Stimulated activated naive B cell treated with anti-CD40 and anti-IgM and Interleukin-4, amounts not matched to agents 10 μg/mL and 1 μg/mL and 100 μg/mL, for 72 hours (primary cell): Measurements from ENCODE around the gene ENHO.
A peak's percentile ranks its signal among the peaks of the same experiment; 100 is the strongest.
"Not testable (repeated sequence)": the region's sequence is repeated elsewhere in the genome, so short reads cannot be mapped to it uniquely, and the experiment has no call there.

Experiments
- ATAC-seq, 2 donors: fragments of 150-1000 bp; cut with Tn5 transposase; replicated peaks; 2 replicates each; pipeline ENCODE4 v1.10.0; 2021; ENCODE audit warnings: moderate library complexity in 1 of 2
- DNase-seq: peaks from one replicate; pipeline ENCODE4 v3.0.0; 2021
- H3K27ac Mint-ChIP-seq: one replicate; pipeline ENCODE4 v1.8.0; 2022; ENCODE audit warnings: mild to moderate bottlenecking, mixed read lengths
- H3K27me3 Mint-ChIP-seq, 2 donors: one replicate each; pipeline ENCODE4 v1.8.0; 2022; ENCODE audit warnings: mixed read lengths in 2 of 2
- H3K36me3 Mint-ChIP-seq, 2 donors: one replicate each; pipeline ENCODE4 v1.8.0; 2022; ENCODE audit warnings: mixed read lengths in 2 of 2, mild to moderate bottlenecking in 1 of 2
- H3K4me1 Mint-ChIP-seq, 2 donors: one replicate each; pipeline ENCODE4 v1.8.0; 2022; ENCODE audit warnings: mixed read lengths in 2 of 2, mild to moderate bottlenecking in 1 of 2
- H3K4me3 Mint-ChIP-seq, 2 donors: one replicate each; pipeline ENCODE4 v1.8.0; 2022; ENCODE audit warnings: mild to moderate bottlenecking in 2 of 2, mixed read lengths in 2 of 2, moderate library complexity in 1 of 2
- H3K9me3 Mint-ChIP-seq, 2 donors: one replicate each; pipeline ENCODE4 v1.8.0; 2022; ENCODE audit warnings: mixed read lengths in 2 of 2, mild to moderate bottlenecking in 1 of 2

The ENHO gene

DNA sequence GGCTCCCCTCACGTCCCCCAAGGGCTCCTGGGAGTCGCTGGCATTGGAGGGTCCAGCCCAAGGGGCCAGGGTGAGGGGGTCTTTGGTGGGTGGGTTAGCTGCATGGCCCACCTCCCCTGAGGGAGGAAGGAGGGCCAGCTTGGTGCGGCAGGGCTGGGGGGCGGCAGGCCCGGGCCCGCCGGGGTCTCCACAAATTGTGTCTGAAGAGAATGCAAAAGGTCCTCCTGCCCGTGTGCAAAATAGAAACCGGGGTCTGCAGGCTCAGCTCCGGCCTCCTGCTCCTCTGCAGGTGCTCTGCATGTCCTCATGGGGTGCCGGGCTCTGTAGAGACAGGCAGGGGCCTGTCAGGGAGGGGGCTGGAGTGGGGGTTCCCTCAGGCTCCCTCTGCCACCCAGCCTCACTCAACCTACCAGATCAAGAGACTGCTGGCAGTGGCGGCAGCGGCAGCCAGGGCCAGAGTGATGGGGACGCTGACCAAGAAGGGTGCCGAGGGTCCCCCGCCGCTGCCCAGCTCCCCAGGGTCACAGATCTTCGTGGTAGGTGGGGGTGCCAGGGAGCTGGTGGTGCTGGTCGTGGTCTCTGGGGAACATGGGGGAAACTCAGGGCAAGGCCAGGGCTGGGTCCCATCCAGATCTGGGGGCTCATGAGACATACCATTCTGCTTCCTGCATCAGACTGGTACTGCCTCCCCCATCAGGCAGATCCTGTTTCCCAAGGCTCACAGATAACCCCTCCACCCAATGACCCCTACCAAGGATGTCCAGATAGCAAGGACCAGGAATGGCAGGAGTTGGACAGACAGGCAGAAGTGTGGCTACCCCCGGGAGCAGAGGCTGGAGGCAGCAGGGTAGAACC is 29.2 kb upstream of the ENHO start:
- Mint-ChIP-seq H3K4me3 (no peak overlapping the region), H3K9me3 (no peaks in the 10 kb centered on the region), H3K27me3 (peaks cover 45 to 68% of the 10 kb centered on the region in 2 donors), H3K27ac (no peak overlapping the region), H3K36me3 (no peaks in the 10 kb centered on the region), H3K4me1 (peaks cover 2 to 6% of the 10 kb centered on the region in 2 donors)
- DNase-seq, result no peak
- ATAC-seq, result no peak

DNA sequence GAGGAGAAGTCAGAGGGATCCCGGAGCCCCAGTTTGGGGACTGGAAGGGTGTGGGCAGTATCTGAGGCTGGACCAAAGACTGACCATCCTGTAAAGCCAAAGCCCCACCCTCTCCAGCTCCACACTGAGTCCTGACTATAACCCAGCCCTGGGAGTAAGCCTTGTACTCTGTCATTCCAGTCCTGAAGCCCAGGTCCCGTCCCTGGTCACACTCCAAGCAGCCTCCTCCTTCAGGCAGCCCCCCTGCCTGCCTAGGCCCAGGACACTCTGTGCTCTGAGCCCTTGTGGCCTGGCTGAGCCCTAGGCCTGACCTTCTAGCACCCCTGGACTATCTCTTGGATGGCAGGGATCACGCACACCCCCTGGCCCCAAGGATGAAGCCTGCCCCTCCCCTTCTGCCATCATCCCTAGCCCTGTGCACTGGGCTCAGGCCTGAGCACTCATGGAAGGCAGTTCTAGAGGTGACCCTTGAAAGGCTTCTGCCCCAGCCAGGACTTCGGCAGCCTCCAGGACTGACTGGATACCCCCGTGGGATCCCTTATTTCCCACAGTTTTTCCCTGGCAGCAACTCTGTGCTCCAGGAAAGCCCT is 28.0 kb upstream of the ENHO start:
- DNase-seq (no peak), ATAC-seq (no peak)
- H3K4me1 Mint-ChIP-seq, result peaks cover 2 to 6% of the 10 kb centered on the region in 2 donors
- H3K36me3 Mint-ChIP-seq, result no peaks in the 10 kb centered on the region
- H3K4me3 Mint-ChIP-seq, result no peak overlapping the region
- H3K27ac Mint-ChIP-seq, result no peak overlapping the region
- no peaks in the 10 kb centered on the region for H3K9me3 Mint-ChIP-seq
- peaks cover 44 to 69% of the 10 kb centered on the region in 2 donors for H3K27me3 Mint-ChIP-seq

DNA sequence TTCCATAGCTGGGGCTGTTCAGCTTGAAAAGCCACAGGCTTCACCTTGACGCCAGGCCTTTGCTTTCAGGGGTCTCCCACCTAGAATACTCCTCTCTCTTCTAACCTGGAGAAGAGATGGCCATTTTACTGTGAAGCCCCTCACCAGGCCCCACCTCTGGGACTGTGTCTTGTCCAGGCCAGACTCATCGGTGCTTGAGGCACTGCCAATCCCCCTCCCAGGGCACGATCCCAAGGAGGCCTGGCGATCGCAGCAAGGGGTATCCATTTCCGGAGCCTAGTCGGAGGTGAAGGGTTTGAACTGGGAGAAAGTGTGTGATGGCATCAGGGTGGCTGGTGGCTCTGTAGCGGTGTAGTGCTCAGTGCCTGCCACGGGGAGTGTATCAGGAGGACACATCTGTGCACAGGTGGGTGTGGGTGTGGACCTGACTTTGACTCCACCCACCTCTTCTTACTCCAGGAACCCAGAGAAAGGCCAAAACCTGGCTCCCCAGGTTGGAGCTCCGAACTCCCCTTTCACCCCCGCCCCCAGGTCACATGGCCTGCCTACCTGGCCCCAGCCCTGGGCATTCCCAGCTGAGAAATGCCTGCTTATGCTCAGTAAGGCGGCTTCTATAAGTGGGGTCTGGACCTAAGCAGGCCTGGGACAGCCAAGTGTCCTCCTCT is 27.4 kb upstream of the ENHO start:
- Mint-ChIP-seq H3K4me3 (no peak overlapping the region), H3K9me3 (no peaks in the 10 kb centered on the region), H3K36me3 (no peaks in the 10 kb centered on the region), H3K4me1 (peaks cover 2 to 6% of the 10 kb centered on the region in 2 donors), H3K27ac (no peak overlapping the region), H3K27me3 (peaks cover 44 to 71% of the 10 kb centered on the region in 2 donors)
- no peak for ATAC-seq
- DNase-seq, result no peak

DNA sequence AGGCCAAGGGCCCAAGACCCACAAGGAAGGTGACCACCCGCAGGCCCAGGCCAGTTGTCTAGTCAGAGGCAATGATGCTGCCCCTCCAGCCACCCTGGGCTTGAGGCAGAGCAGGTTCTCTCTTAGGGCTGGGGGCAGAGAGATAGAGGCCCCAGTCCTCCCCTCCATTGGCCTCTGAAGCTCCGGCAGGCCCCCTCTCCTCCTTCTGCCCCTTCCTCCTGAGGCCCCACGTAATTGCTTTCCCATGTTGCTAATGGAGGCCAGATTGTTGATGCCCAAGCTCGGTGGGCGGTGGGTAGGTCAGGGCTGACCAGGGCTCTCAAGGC is 26.6 kb upstream of the ENHO start:
- Mint-ChIP-seq H3K4me3 (no peak overlapping the region), H3K36me3 (no peaks in the 10 kb centered on the region), H3K4me1 (peaks cover 0 to under 1% of the 10 kb centered on the region in 2 donors)

DNA sequence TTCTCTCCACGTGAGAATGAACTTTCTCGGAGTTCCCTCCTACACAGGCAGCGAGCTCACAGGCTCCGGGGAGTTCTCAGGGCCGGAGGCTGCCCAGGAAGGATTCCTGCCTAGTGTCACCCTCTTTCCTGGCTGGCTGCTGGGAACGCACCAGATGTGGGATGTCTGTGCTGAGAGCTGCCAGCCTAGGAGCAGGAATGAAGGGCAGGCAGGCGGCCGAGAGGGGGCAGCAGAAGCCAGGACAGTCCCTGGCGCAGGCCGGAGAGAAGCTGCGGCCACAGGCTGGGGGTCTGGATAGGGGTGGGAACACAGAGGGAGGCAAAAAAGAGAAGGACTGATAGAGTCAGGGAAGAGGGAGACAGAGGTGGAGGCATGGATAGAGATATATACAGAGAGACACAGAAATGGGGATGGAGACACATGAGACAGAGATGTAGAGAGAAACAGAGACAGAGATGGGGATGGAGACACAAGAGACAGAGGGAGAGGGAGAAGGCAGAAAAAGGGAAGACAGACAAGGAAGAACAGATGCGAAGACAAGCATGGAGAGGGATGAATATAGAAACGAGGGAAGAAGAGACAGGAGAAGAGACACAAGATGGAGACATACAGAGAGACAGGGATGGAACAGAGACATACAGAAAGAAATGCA is 25.3 kb upstream of the ENHO start:
- peaks cover 38 to 66% of the 10 kb centered on the region in 2 donors for H3K27me3 Mint-ChIP-seq
- no peak overlapping the region for H3K4me3 Mint-ChIP-seq
- ATAC-seq (peak; percentile 62 to 67), DNase-seq (peak; percentile 17)
- H3K9me3 Mint-ChIP-seq, result no peaks in the 10 kb centered on the region
- H3K36me3 Mint-ChIP-seq, result no peaks in the 10 kb centered on the region
- no peak overlapping the region for H3K27ac Mint-ChIP-seq
- H3K4me1 Mint-ChIP-seq, result no peaks in the 10 kb centered on the region

More for the DNA sequence above, 26.6 kb upstream of the ENHO start:
- DNase-seq, result no peak
- Mint-ChIP-seq H3K9me3 (no peaks in the 10 kb centered on the region), H3K27ac (no peak overlapping the region), H3K27me3 (peaks cover 42 to 71% of the 10 kb centered on the region in 2 donors)
- no peak for ATAC-seq

DNA sequence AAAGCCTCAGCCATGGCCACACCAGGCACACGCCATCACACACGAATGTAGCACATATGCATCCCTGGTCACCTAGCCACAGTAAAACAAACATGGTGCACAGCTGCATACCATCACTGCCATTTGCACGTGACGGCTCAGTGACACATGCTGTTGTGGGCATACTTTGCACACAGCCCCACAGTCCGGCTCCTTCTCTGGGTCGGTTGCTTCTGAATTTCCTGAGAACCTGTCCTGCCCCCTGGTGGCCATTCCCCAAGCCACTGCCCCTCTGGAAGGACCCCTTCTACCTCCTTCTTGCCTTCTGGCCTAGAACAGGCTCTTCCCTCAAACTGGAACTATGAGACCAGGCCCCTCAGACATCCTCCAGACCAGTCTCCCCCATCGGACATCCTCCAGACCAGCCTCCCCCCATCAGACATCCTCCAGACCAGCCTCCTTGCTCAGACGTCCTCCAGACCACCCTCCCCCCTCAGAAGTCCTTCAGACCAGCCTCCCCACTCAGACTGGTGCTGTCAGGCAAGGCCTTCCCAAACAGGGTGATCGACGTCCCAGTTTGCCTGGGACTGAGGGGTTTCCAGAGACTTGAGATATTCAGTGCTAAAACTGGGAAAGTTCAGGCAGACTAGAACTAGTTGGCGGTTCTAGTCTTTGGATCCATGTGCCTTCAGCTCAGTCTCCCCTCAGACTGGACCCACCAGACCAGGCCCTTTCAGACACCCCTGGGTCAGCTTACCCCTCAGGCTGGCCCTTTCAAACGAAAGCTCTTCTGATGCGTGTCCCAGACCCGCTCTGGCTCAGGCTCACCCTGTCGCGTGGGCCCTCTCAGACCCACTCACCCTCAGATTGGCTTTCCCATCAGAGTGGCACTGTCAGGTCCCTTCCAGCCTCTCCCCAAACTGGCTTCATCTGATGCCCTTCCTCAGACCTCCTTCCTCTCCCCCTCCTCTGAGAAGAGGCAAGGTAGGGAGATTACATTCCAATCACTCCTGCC is 24.3 kb upstream of the ENHO start:
- H3K4me3 Mint-ChIP-seq, result no peak overlapping the region
- peak; percentile 36 for DNase-seq
- no peaks in the 10 kb centered on the region for H3K9me3 Mint-ChIP-seq
- no peaks in the 10 kb centered on the region for H3K4me1 Mint-ChIP-seq
- peaks cover 35 to 64% of the 10 kb centered on the region in 2 donors for H3K27me3 Mint-ChIP-seq
- peak; percentile 72 to 90 for ATAC-seq
- H3K27ac Mint-ChIP-seq, result no peak overlapping the region
- no peaks in the 10 kb centered on the region for H3K36me3 Mint-ChIP-seq

DNA sequence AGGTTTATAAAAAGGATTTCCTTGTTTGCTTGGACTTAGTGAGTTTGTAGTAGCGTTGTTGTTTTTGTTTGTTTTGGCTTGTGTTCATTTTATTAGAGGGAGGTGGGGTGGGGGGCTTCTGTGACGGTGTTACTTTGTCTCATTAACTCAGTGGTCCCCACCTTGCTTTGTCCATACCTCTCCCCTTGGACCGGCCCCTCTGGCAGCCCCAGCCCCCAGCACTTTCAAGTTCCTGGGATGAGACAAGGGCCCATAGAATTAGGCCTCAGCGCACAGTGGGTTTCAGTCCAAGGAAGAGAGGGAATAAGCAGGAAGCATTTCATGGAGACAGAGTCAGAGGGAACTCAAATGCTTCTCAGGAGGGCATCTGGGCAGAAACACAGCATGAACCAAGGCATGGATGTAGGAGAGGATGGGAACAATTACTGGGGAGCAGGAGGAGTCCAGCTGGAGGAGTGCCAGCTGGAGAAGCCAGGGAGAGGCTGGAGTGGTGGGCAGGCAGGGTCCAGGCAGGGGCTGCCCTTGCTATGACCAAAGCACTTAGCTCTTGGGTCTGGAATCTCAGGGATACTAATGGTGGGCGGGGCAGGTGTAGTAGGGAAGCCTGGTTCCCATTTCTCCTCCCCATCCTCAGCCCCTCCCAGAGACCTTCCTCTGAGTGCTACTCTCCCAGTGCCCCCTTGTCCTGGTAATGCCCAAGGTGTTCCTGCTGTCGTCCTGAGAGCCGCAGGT is 23.5 kb upstream of the ENHO start:
- peak overlapping the region; percentile 10 for H3K27ac Mint-ChIP-seq
- no peaks in the 10 kb centered on the region for H3K9me3 Mint-ChIP-seq
- peaks cover 39 to 59% of the 10 kb centered on the region in 2 donors for H3K27me3 Mint-ChIP-seq
- no peak for DNase-seq
- H3K4me3 Mint-ChIP-seq, result no peak overlapping the region
- H3K36me3 Mint-ChIP-seq, result no peaks in the 10 kb centered on the region
- no peak for ATAC-seq
- no peaks in the 10 kb centered on the region for H3K4me1 Mint-ChIP-seq

DNA sequence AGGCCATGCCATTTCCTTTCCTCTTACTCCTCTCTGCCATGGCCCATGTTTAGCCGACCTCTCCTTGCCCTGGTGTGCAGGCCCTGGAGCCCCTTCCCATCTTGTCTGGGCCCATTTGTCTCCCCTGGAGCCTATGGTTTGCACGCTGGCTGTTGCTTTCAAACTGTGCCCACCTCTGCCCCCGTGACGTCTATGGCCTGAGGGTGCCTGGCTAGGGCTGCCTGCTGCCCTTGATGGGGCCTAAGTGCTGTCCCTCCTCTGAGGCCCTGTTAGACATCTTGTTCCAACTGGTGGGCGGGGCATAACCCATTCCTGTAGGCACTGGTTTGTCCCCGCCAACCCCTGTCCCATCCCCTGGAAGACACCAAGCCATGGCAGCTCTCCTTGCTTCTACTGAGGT is 22.7 kb upstream of the ENHO start:
- Mint-ChIP-seq H3K4me1 (no peaks in the 10 kb centered on the region), H3K27me3 (peaks cover 42 to 58% of the 10 kb centered on the region in 2 donors), H3K27ac (no peak overlapping the region), H3K9me3 (no peaks in the 10 kb centered on the region), H3K36me3 (no peaks in the 10 kb centered on the region), H3K4me3 (no peak overlapping the region)
- ATAC-seq, result no peak
- no peak for DNase-seq

DNA sequence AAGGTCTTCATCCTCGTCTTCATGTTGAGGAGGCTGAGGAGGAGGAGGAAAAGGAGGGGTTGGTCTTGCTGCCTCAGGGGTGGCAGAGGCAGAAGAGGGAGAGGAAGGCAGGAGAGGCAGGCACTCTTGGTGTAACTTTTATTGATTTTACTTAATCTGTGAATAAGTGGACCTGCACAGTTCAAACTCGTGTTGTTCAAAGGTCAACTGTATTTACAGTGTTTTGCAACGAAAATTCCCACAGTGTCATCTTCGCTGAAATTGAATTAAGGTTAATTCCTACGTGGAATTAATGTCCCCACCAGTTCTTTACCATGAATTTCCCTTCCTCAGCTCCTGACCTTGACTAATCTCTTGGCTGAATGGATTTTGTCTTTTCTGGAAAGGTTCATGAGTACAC is 21.2 kb upstream of the ENHO start:
- Mint-ChIP-seq H3K36me3 (no peaks in the 10 kb centered on the region), H3K27ac (no peak overlapping the region), H3K9me3 (no peaks in the 10 kb centered on the region), H3K27me3 (peaks cover 50 to 59% of the 10 kb centered on the region in 2 donors), H3K4me1 (no peaks in the 10 kb centered on the region), H3K4me3 (no peak overlapping the region)
- DNase-seq (no peak), ATAC-seq (no peak)

DNA sequence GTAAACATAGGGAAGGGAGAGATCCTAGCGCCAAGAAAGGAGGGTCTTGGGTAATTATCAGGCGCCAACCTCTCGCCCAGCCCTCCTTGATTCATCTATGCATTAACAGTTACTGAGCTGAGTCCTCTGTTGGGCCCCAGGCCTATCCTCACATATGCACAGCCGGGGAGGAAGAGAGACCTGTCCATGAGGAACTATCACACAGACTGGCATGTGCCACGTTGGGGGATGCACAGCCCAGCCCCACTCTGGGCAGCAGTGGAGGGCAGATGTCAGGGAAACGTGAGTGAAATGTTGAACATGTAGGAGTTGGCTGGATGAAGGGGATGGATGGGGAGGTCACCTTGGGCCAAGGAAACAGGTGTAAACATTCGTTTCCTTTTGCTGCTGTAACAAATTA is 18.8 kb upstream of the ENHO start:
- Mint-ChIP-seq H3K4me1 (no peaks in the 10 kb centered on the region), H3K36me3 (no peaks in the 10 kb centered on the region), H3K4me3 (no peak overlapping the region), H3K27me3 (peaks cover 41 to 52% of the 10 kb centered on the region in 2 donors), H3K9me3 (no peaks in the 10 kb centered on the region), H3K27ac (no peak overlapping the region)
- no peak for ATAC-seq
- no peak for DNase-seq

DNA sequence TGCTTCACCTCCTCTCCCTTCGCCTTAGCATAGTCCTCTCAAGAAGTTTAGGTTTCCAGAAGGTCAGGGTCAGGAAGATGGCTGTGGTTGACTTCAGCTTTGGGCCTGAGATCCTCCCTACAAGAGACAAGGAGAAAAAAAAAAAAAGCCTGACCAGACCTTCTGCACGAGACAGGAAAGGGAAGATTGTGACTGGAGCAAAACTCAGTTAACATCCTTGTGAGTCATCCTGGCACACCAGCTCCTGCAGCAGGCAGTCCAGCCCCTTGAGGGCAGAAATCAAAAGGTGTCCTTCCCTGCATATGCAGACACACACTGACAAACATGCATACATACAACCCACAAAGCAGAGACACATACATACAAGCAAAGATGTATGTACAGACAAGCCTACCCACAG is 18.0 kb upstream of the ENHO start:
- peaks cover 40 to 52% of the 10 kb centered on the region in 2 donors for H3K27me3 Mint-ChIP-seq
- H3K4me1 Mint-ChIP-seq, result no peaks in the 10 kb centered on the region
- H3K9me3 Mint-ChIP-seq, result no peaks in the 10 kb centered on the region
- no peak for DNase-seq
- H3K27ac Mint-ChIP-seq, result no peak overlapping the region
- H3K4me3 Mint-ChIP-seq, result no peak overlapping the region
- H3K36me3 Mint-ChIP-seq, result no peaks in the 10 kb centered on the region
- no peak for ATAC-seq

DNA sequence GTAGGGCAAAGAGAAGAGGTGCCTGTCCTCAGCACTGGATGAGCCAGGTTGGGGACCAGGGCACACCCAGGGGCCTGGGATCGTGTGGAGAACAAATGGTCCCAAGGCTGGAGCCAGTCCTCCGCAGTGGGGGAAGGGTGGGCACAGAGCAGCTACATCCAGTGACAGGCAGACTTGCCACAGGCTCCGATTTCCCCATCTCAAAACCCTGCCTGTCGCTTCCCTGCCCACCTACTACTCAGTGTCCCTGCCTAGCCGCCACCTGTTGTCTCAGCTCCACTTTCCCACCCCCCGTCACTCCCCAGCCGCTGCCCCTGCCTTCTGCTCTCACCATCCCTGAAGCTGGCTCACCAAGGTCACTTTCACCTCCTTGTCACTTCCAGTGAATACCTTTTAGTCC is 13.9 kb upstream of the ENHO start:
- H3K36me3 Mint-ChIP-seq, result no peaks in the 10 kb centered on the region
- no peak overlapping the region for H3K27ac Mint-ChIP-seq
- H3K9me3 Mint-ChIP-seq, result no peaks in the 10 kb centered on the region
- peaks cover 39 to 75% of the 10 kb centered on the region in 2 donors for H3K27me3 Mint-ChIP-seq
- ATAC-seq (no peak), DNase-seq (no peak)
- no peaks in the 10 kb centered on the region for H3K4me1 Mint-ChIP-seq
- no peak overlapping the region for H3K4me3 Mint-ChIP-seq

DNA sequence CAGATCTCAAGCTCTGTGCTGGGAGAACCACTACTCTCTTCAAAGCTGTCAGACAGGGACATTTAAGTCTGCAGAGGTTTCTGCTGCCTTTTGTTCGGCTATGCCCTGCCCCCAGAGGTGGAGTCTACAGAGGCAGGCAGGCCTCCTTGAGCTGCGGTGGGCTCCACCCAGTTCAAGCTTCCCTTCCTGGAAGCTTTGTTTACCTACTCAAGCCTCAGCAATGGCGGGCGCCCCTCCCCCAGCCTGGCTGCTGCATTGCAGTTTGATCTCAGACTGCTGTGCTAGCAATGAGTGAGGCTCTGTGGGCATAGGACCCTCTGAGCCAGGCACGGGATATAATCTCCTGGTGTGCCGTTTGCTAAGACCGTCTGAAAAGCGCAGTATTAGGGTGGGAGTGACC is 9.3 kb upstream of the ENHO start:
- H3K9me3 Mint-ChIP-seq, ATAC-seq, H3K27ac Mint-ChIP-seq, H3K4me1 Mint-ChIP-seq, H3K4me3 Mint-ChIP-seq, H3K36me3 Mint-ChIP-seq, DNase-seq: not testable (repeated sequence)
- peaks cover 43 to 77% of the 10 kb centered on the region in 2 donors for H3K27me3 Mint-ChIP-seq
